Measurements from ENCODE around the gene KCNQ1OT1.

DNA sequence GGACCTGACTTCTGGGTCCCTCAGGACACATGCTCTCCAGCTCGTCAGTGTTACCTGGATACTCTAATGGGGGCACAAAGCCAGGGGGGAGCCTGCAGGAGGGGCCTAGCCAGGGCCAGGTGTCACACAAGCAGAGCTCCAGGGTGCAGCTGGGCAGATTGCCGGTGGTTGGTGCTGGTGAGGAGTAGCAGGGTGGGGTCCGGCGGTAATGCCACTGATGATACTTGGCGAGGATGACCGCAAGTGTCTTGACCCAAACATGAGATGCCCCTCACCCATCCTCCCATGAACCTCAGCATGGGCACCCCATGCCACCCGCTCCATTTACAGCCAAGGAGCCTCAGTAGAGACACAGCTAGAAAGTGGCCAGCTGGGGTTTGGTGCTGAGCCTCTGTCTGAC, 15.1 kb upstream of the KCNQ1OT1 start:
- TF ChIP-seq POLR2AphosphoS5 (IDR thresholded peaks at IDR 0.05) (no peak), EP300 (IDR thresholded peaks at IDR 0.05) (no peak)
- TF ChIP-seq, protein P1, sequence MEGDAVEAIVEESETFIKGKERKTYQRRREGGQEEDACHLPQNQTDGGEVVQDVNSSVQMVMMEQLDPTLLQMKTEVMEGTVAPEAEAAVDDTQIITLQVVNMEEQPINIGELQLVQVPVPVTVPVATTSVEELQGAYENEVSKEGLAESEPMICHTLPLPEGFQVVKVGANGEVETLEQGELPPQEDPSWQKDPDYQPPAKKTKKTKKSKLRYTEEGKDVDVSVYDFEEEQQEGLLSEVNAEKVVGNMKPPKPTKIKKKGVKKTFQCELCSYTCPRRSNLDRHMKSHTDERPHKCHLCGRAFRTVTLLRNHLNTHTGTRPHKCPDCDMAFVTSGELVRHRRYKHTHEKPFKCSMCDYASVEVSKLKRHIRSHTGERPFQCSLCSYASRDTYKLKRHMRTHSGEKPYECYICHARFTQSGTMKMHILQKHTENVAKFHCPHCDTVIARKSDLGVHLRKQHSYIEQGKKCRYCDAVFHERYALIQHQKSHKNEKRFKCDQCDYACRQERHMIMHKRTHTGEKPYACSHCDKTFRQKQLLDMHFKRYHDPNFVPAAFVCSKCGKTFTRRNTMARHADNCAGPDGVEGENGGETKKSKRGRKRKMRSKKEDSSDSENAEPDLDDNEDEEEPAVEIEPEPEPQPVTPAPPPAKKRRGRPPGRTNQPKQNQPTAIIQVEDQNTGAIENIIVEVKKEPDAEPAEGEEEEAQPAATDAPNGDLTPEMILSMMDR (IDR thresholded peaks at IDR 0.05): no peak
